ENCODE data around the gene EML6.

Gene EML6

GRCh38 chr2:54763636-54764291 is 40.3 kb downstream of the EML6 start:
- no peak overlapping the region for H3K4me3 ChIP-seq (ENCODE audit: low read length)
- DNase-seq (ENCODE audit: low read depth) = no peak
- peak; percentile 18 for TF ChIP-seq CTCF (conservative IDR thresholded peaks at IDR 0.05; ENCODE audit: low read depth, low read length)

GRCh38 chr2:54767921-54768320 is 44.5 kb downstream of the EML6 start:
- no peak for TF ChIP-seq CTCF (conservative IDR thresholded peaks at IDR 0.05; ENCODE audit: low read depth, low read length)
- no peak overlapping the region for H3K4me3 ChIP-seq (ENCODE audit: low read length)
- DNase-seq (ENCODE audit: low read depth) = no peak

GRCh38 chr2:54768772-54769428 is 45.4 kb downstream of the EML6 start:
- TF ChIP-seq CTCF (conservative IDR thresholded peaks at IDR 0.05; ENCODE audit: low read depth, low read length) = no peak
- no peak for DNase-seq (ENCODE audit: low read depth)
- H3K4me3 ChIP-seq (ENCODE audit: low read length) = no peak overlapping the region

- no peak for TF ChIP-seq CTCF (conservative IDR thresholded peaks at IDR 0.05; ENCODE audit: low read depth, low read length)
- no peak for DNase-seq (ENCODE audit: low read depth)
- H3K4me3 ChIP-seq (ENCODE audit: low read length) = no peak overlapping the region
Observed at GRCh38 chr2:54770211-54770610, 46.7 kb downstream of the EML6 start.

- TF ChIP-seq CTCF (conservative IDR thresholded peaks at IDR 0.05; ENCODE audit: low read depth, low read length) = no peak
- H3K4me3 ChIP-seq (ENCODE audit: low read length) = no peak overlapping the region
- no peak for DNase-seq (ENCODE audit: low read depth)
Observed at GRCh38 chr2:54770676-54771075, 47.2 kb downstream of the EML6 start.

GRCh38 chr2:54771166-54771885 is 47.9 kb downstream of the EML6 start:
- DNase-seq (ENCODE audit: low read depth) = no peak
- no peak for TF ChIP-seq CTCF (conservative IDR thresholded peaks at IDR 0.05; ENCODE audit: low read depth, low read length)

More at GRCh38 chr2:54771166-54771885, 47.9 kb downstream of the EML6 start:
- no peak overlapping the region for H3K4me3 ChIP-seq (ENCODE audit: low read length)

Measured in retinal pigment epithelial cell (primary cell).